HEK293T (cell line): ENCODE results near the gene TYRO3.

Source experiments
- CTBP1 ChIP-seq: fragments of 450-650 bp; IDR thresholded peaks from 2 replicates; pipeline ENCODE4 v1.6.1; 2016; ENCODE audit warnings: borderline replicate concordance
- ELF4 ChIP-seq: fragments of 450-650 bp; IDR thresholded peaks from 2 replicates; pipeline ENCODE4 v1.6.1; 2017; ENCODE audit warnings: antibody characterized with exemption
- FOXM1 ChIP-seq: fragments of 450-650 bp; IDR thresholded peaks from 2 replicates; pipeline ENCODE4 v1.6.1; 2017; ENCODE audit warnings: mild to moderate bottlenecking, borderline replicate concordance
- HDGF ChIP-seq: fragments of 450-650 bp; IDR thresholded peaks from 2 replicates; pipeline ENCODE4 v1.6.1; 2017; ENCODE audit warnings: antibody characterized with exemption, borderline replicate concordance
- L3MBTL2 ChIP-seq: fragments of 450-650 bp; conservative IDR thresholded peaks from 2 replicates; pipeline ENCODE4 v1.6.1; 2016; ENCODE audit warnings: mild to moderate bottlenecking

DNA sequence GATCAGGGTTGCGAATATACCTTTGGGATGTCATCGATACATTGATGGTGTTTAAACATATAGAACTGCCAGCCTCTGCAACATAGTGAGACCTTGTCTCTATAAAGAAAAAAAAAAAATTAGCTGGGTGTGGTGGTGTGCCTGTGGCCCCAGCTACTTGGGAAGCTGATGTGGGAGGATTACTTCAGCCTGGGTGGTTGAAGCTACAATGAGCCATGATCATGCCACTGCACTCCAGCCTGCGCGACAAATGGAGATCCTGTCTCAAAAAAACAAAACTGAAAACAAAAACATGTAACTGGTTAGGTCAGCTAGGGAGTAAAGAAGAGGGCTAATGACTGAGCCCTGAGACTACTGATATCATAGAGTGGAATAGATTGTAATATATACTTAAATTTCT is 70.5 kb downstream of the TYRO3 start:
- TF ChIP-seq L3MBTL2 (no peak), HDGF (no peak), FOXM1 (no peak), ELF4 (no peak), CTBP1 (no peak)
